Ectodermal cell (in vitro differentiated cells): Measurements from ENCODE around the gene CLIC3.

Experiments
- H3K27ac ChIP-seq: 2 replicates; pipeline ENCODE4 v1.7.0; 2013; ENCODE audit warnings: mild to moderate bottlenecking, low read depth, low read length; ENCODE audit not compliant: insufficient read depth, poor library complexity, severe bottlenecking
- H3K27me3 ChIP-seq: 2 replicates; pipeline ENCODE4 v1.7.0; 2013; ENCODE audit warnings: mild to moderate bottlenecking, low read length; ENCODE audit not compliant: insufficient read depth, control insufficient read depth, poor library complexity, severe bottlenecking
- H3K36me3 ChIP-seq: one replicate; pipeline ENCODE4 v1.7.0; 2013; ENCODE audit warnings: low read length; ENCODE audit not compliant: control insufficient read depth, insufficient read depth
- H3K4me1 ChIP-seq: one replicate; pipeline ENCODE4 v1.7.0; 2013; ENCODE audit warnings: low read length; ENCODE audit not compliant: control insufficient read depth, insufficient read depth
- H3K4me3 ChIP-seq: 2 replicates; pipeline ENCODE4 v1.7.0; 2013; ENCODE audit warnings: low read depth, low read length, control low read depth; ENCODE audit not compliant: insufficient read depth
- H3K9me3 ChIP-seq: 2 replicates; pipeline ENCODE4 v1.7.0; 2013; ENCODE audit warnings: mild to moderate bottlenecking, low read length, moderate library complexity; ENCODE audit not compliant: control insufficient read depth
- WGBS, 2 experiments: methylation state at CpG; one replicate each; pipeline ENCODE4 v1.1.7; 2013; ENCODE audit warnings: missing lambda C conversion rate in 2 of 2; 5-methylcytosine and 5-hydroxymethylcytosine counted together

Gene CLIC3

GRCh38 chr9:137030538-137031527 is 34.5 kb upstream of the CLIC3 start:
- WGBS, 2 experiments, result 95% methylated on average over 65 of the region's 65 CpGs

GRCh38 chr9:137030006-137030405 is 33.6 kb upstream of the CLIC3 start:
- Histone ChIP-seq H3K9me3 (no peaks in the 10 kb centered on the region), H3K27me3 (peaks cover 24% of the 10 kb centered on the region), H3K4me1 (peaks cover 30% of the 10 kb centered on the region), H3K4me3 (no peak overlapping the region), H3K27ac (no peak overlapping the region), H3K36me3 (no peaks in the 10 kb centered on the region)
- WGBS, 2 experiments, result 91 to 93% methylated on average over 15 of the region's 15 CpGs

More at GRCh38 chr9:137030538-137031527, 34.5 kb upstream of the CLIC3 start:
- no peaks in the 10 kb centered on the region for H3K9me3 ChIP-seq
- peaks cover 24% of the 10 kb centered on the region for H3K27me3 ChIP-seq
- H3K4me1 ChIP-seq, result peaks cover 22% of the 10 kb centered on the region
- no peak overlapping the region for H3K4me3 ChIP-seq
- H3K27ac ChIP-seq, result no peak overlapping the region
- no peaks in the 10 kb centered on the region for H3K36me3 ChIP-seq

- peak overlapping the region; percentile 56 for H3K4me3 ChIP-seq
- H3K4me1 ChIP-seq, result peaks cover 32% of the 10 kb centered on the region
- WGBS, 2 experiments, result 46 to 47% methylated on average over 19 of the region's 19 CpGs
- no peak overlapping the region for H3K27ac ChIP-seq
- H3K27me3 ChIP-seq, result peaks cover 19% of the 10 kb centered on the region
- no peaks in the 10 kb centered on the region for H3K36me3 ChIP-seq
- no peaks in the 10 kb centered on the region for H3K9me3 ChIP-seq
Measured at GRCh38 chr9:137029058-137029936, 32.9 kb upstream of the CLIC3 start.

GRCh38 chr9:137028263-137029057 is 32.1 kb upstream of the CLIC3 start:
- Histone ChIP-seq H3K9me3 (no peaks in the 10 kb centered on the region), H3K4me1 (peaks cover 41% of the 10 kb centered on the region), H3K27me3 (peaks cover 19% of the 10 kb centered on the region), H3K4me3 (peak overlapping the region; percentile 56), H3K27ac (no peak overlapping the region), H3K36me3 (no peaks in the 10 kb centered on the region)
- WGBS, 2 experiments, result 4% methylated on average over 98 of the region's 98 CpGs

GRCh38 chr9:137027369-137028262 is 31.2 kb upstream of the CLIC3 start, which contains the start of gene ABCA2:
Gene ABCA2, minus strand, starts transcription at chr9:137028237. Its CDS starts 97 bp downstream, at chr9:137028140.
- Histone ChIP-seq H3K36me3 (no peaks in the 10 kb centered on the region), H3K27me3 (peaks cover 19% of the 10 kb centered on the region), H3K9me3 (no peaks in the 10 kb centered on the region), H3K27ac (no peak within 1 kb of the TSS), H3K4me3 (peak within 1 kb of the TSS; percentile 56), H3K4me1 (peaks cover 48% of the 10 kb centered on the region)
- 5% methylated on average over 95 of the region's 95 CpGs for WGBS, 2 experiments

- Histone ChIP-seq H3K9me3 (no peaks in the 10 kb centered on the region), H3K36me3 (no peaks in the 10 kb centered on the region), H3K27ac (no peak overlapping the region), H3K4me3 (no peak overlapping the region), H3K4me1 (peaks cover 48% of the 10 kb centered on the region), H3K27me3 (peaks cover 19% of the 10 kb centered on the region)
- 95 to 97% methylated on average over 4 of the region's 4 CpGs for WGBS, 2 experiments
Measured at GRCh38 chr9:137026828-137027227, 30.5 kb upstream of the CLIC3 start.

GRCh38 chr9:137026384-137026783 is 30.0 kb upstream of the CLIC3 start:
- Histone ChIP-seq H3K4me3 (no peak overlapping the region), H3K9me3 (no peaks in the 10 kb centered on the region), H3K27me3 (peaks cover 19% of the 10 kb centered on the region), H3K27ac (no peak overlapping the region), H3K4me1 (peaks cover 48% of the 10 kb centered on the region), H3K36me3 (no peaks in the 10 kb centered on the region)
- 91 to 92% methylated on average over 2 of the region's 2 CpGs for WGBS, 2 experiments

GRCh38 chr9:137025517-137025966 is 29.2 kb upstream of the CLIC3 start:
- Histone ChIP-seq H3K27ac (no peak overlapping the region), H3K4me3 (no peak overlapping the region), H3K4me1 (peaks cover 48% of the 10 kb centered on the region), H3K9me3 (no peaks in the 10 kb centered on the region), H3K27me3 (peaks cover 19% of the 10 kb centered on the region), H3K36me3 (no peaks in the 10 kb centered on the region)
- WGBS, 2 experiments, result 76 to 77% methylated on average over 21 of the region's 21 CpGs

GRCh38 chr9:137023583-137023991 is 27.2 kb upstream of the CLIC3 start:
- WGBS, 2 experiments, result 77 to 81% methylated on average over 15 of the region's 15 CpGs
- peaks cover 41% of the 10 kb centered on the region for H3K4me1 ChIP-seq
- no peaks in the 10 kb centered on the region for H3K9me3 ChIP-seq
- no peaks in the 10 kb centered on the region for H3K36me3 ChIP-seq
- H3K27ac ChIP-seq, result peak overlapping the region; percentile 40
- peaks cover 11% of the 10 kb centered on the region for H3K27me3 ChIP-seq
- no peak overlapping the region for H3K4me3 ChIP-seq
